NCI-H1048 (cell line): ENCODE measurements around the gene SSNA1.
A peak's percentile ranks its signal among the peaks of the same experiment; 100 is the strongest.

Experiments
- DNase-seq: peaks from one replicate; lab custom pipeline; 2025; lab: John Stamatoyannopoulos, UW

SSNA1 gene

GRCh38 chr9:137221506-137222111 is 33.1 kb downstream of the SSNA1 start:
- DNase-seq: no peak

DNA sequence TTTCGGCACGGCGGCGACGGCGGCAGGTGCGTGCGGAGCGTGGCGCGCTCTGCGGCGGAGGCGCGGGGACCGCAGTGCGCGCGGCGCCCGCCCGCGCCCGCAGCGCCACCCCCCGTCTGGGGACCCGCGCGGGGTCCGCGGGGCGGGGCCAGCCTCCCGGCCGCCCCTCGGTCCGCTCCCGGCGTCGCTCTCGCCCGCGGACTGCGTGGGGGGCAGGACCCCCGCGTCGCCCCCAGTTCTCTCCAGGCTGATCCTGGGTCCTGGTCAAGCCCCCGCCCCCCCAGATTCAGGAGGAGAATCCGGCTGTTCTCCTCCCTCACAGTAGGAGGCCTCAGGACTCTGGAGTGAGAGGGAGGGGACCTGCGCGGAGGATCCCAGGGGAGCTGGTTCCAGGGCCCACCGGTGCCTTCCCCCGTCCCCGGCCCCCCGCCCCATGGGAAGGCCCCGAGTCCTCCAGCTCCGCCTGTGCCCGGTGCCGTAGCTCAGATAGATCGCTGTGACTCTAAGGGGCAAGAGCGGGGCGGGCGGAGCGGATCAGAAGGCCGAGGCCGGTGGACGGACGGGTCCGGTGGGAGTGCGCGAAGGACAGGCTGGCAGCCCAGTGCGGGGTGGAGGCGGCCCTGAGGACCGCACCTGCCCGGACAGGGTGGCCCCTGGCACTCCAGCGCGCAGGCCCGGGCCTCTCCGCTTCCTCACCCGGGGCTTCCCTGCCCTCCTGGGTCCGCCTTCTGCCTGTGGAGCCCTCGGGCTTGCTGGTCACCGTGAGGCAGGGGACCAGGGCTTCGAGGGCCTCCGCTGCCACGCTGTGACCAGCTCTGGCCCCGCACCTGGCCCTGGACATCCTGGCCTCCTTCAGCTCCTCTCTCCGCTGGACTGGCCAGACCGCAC is 34.0 kb downstream of the SSNA1 start, which contains the start of gene RNF208:
RNF208 (minus strand) TSS at position 51 of the 888 bp plus-strand sequence. CDS start 1,028 bp downstream, outside the sequence.
- DNase-seq: no peak

DNA sequence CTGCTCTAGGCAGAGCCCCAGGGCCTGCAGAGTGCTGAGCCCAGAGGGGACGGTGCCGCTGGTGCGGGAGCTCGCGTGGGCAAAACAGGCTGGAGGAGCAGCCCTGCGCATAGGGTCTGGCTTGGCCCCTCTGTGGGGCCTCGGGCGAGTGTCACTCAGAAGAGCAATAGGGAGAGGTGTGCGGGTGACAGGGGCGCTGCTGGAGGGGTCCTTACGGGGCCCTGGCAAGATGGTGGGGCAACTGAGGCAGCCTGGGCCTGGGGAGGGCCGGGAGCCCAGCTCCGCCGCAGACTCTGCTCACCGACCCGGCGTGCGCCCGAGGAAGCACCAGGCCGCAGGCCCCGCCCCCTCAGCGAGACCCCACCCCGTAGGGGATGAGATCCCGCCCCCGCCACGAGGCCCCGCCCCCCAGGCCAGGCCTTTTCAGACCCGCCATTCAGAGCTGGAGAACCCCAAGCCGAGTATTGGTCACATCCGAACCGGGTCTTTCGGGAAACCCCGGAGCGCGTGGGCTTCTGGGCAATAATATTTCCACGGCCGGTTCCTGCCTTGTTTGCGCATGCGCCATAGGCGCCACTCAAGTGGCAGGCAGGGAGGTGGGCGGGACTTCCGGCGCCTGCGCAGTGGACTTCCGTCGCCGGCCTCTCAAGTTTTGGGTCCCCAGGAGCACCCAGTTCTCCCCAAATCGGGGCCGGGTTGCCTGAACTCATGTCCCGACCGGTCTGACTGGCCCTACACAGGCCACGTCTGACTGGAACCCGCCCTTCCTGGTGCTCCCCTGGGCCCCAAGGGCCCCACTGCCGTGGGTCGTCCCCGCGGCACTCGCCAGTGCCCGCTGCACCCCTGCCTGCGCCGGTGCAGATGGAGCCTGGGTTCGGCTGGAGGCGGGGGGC is 34.8 kb downstream of the SSNA1 start:
- DNase-seq: peak; percentile 94

DNA sequence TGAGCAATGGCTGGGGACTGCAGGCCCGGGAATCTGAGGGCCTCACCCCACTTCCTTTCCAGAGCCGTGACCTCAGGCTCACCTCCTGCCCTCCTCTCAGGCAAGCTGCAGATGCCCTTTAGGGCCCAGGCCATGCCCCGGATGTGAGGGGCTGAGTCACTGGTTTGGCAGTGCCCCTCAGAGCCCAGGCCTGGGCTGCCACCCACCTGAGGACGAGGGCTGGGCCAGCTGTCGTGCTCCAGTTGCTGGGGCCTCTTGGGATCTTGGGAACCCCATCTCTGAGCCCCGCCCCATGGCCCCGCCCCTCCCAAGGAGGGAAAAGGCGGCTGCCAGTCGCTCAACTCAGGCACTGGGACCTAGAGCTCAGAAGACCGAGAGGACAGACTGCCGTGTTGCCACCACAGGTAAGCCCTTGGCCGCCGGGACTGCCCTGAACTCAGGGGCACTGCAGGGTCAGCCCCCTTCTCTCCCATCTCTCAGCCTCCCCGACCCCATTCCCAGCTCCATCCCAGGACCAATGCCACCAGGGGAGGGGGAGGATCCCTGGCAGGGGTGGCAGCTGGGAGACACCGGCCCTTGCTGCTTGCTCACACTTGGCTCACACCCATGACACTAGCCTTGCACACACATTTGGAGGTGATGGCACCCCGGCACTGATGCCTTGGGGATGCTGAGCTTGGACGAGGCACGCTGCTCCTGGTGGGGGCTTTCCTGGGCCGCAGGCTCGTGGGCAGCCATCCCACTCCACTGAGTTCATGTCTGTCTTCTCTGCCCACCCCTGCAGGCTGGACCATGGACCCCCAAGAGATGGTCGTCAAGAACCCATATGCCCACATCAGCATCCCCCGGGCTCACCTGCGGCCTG is 36.6 kb downstream of the SSNA1 start, which contains the start of gene CYSRT1:
CYSRT1 (plus strand) TSS at position 345 of the 865 bp plus-strand sequence; CDS start at position 793, 448 bp downstream.
- DNase-seq: no peak

DNA sequence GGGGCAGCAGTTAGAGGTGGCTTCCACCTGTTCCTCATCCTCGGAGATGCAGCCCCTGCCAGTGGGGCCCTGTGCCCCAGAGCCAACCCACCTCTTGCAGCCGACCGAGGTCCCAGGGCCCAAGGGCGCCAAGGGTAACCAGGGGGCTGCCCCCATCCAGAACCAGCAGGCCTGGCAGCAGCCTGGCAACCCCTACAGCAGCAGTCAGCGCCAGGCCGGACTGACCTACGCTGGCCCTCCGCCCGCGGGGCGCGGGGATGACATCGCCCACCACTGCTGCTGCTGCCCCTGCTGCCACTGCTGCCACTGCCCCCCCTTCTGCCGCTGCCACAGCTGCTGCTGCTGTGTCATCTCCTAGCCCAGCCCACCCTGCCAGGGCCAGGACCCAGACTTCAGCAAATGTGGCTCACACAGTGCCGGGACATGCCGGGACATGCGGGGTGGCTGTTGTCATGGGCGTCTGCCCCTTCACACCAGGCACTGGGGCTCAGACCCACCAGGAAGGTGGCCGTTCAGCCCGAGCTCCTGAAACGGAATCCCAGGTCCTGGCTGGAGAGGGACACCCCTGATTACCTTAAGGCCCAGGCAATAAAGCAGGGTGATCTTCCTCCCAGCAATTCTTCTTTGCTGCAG is 37.3 kb downstream of the SSNA1 start:
- no peak for DNase-seq

DNA sequence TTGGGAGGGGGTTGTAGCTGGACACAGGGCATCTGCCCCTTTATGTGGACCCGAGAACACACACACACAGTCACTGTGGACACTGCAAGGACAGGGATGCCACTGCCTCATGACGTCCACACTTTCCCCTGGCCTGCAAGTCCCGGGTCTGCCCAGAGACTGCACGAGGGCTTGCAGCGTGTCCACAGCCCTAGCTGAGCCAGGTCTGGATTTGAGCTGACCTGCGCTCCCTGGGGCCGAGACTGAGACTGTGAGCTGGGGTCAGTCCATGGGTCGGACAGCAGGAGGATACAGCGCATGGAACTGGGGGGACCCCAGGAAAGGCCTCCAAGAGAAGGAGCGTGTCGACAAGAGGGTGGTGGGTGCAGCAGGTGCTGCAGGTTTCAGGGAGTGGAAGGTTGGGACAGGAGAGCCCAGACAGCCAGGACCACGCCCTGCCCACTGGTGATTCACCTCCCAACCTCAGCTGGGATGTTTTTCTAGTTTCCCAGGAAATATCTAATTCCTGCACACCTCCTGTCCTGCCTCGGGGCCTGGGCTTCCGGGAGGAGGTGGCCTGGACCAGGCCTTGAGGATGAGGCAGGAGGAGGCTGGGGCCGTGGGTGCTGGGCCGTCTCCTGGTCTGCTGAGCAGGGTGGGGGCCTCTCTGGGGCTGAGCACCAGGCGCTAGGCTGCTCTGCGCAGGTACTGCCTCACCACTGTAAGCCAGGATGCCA is 38.0 kb downstream of the SSNA1 start:
- no peak for DNase-seq

DNA sequence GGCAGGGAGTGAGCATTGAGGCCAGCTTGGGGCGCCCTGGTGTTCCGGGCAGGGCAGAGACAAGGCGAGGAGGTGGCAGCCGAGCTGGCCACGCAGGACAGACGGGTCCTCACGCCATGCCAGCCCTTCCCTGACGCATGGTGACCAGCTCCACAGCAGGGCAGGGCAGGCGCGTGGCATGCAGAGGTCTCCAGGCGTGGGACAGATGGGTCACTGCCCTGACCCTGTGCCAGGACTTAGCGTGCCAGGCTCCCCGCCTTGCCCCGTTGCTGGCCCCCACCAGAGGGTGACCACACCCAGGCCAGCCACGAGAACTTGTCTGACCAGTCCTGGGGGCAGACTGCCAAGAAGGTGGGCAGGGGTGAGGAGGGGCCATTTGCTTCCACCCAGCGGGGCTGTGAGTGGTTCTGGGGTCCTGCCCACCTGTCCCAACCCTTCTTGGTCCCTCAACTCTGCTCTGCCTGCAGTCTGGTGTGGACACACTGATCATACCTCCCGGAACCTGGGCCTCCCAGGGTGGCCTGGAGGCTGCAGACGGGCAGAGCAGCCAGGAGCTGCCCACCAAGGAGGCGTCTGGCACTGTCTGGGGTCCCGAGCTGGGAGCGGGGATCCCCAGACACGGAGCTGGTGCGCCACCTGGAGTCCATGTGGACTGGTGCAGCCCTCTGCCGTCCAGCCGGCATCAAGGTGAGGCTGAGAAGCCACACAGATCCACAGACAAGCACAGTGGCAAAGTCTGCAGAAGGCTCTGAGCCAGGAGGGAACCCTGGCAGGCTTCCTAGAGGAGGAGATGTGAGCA is 38.8 kb downstream of the SSNA1 start, which contains the start of gene RNF224:
RNF224 (plus strand) TSS at position 449 of the 799 bp plus-strand sequence. CDS start 834 bp downstream, outside the sequence.
- no peak for DNase-seq

GRCh38 chr9:137227853-137228505 is 39.5 kb downstream of the SSNA1 start:
- no peak for DNase-seq

DNA sequence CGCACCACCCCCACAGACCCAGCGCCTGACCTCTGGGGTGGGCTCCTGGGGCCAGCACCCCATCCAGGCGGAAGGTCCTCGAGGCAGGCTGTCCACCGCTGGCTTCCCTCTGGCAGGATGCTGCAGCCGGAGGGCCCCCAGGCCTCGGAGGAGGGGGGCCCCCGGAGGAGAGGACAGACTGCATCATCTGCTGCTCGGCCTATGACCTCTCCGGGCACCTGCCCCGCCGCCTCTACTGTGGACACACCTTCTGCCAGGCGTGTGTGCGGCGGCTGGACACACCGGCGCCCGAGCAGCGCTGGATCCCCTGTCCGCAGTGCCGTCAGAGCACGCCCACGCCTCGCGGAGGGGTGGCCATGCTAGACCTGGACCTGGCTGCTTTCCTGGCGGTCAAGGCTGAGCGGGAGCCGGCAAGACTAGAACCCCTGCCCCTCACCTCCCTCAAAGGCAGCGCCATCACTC is 40.1 kb downstream of the SSNA1 start:
- no peak for DNase-seq

DNA sequence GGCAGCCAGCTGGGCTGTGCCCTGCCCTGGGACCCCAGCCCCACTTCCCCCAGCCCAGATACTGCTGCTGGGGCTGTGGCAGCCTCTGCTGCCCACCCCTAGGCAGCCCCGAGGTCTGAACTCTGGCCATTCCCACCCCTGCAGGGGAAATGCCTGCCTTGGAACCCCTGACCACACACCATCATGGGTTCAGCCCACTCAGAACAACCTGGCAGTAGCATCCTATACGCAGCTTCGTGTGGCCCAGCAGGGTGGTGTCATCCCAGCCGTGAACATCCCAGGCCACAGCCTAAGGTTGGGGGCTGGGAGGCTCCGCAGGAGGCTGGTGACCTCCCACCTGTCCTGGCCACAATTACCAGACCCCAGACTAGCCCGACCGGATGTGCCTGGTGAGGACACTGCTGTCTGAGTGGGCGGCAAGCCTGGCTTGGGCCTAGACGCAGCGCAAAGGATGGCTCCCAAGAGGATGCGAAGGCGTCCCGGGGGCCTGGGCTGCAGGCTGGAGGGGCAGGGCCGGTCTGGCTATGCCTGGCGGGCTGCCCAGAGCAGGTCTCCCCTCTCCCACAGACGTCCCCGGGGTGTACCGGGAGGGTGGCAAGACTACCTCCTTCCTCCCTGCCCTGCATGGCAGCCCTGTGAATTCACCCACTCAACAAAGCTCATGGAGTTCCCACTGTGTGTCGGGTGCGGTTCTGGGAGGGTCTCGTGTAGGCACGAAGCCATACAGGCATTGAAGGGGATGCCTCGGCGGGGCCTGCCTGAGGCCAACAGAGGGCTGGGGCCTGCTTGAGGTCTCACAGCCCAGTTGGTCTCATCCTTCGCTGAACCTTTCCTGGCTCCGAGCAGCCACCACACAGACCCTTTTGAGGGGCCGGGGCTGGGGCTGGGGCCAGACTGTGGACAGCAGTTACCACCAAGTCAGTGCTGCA is 40.8 kb downstream of the SSNA1 start:
- no peak for DNase-seq

DNA sequence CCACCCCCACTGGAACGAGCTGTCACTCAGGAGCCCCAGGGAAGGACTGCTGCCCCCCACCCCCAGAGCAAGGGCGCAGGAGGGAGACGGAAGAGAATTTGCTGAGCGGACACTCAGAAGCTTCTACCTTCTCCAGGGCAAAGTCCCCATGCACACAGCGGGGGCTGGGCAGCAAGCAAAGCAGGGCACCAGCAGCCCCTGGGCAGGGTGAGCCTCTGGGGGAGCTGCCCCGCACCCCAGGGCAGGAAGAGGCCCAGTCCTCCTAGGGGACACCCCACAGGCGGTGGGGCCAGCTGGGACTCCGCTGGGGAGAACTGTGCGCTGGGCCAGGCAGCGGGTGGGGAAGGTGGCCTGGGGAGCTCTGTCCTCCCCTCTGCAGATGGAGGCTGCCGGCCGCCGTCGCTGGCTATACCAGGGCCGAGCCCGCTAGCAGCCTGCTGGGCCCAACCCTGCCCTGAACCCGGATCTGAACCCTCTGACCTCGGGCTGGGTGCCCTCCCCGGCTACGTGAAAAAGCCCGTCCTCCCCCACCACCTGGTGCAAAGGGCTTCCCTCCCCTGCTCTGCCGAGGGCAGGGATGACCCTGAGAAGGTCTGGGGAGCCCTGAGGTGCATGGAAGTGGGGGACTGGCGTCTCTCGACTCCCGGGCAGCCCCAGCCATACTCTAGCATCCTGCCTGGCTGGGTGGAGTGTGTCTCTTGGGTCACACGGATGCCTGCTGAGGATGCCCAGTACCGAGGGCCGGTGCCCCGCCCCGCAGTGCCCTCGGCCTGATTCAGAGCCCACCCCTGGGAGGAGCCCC is 41.6 kb downstream of the SSNA1 start:
- DNase-seq: no peak

GRCh38 chr9:137230705-137231371 is 42.4 kb downstream of the SSNA1 start, which contains the start of gene SLC34A3:
Gene SLC34A3 (plus strand): TSS chr9:137230901. CDS start chr9:137231703, 802 bp downstream.
- no peak for DNase-seq

DNA sequence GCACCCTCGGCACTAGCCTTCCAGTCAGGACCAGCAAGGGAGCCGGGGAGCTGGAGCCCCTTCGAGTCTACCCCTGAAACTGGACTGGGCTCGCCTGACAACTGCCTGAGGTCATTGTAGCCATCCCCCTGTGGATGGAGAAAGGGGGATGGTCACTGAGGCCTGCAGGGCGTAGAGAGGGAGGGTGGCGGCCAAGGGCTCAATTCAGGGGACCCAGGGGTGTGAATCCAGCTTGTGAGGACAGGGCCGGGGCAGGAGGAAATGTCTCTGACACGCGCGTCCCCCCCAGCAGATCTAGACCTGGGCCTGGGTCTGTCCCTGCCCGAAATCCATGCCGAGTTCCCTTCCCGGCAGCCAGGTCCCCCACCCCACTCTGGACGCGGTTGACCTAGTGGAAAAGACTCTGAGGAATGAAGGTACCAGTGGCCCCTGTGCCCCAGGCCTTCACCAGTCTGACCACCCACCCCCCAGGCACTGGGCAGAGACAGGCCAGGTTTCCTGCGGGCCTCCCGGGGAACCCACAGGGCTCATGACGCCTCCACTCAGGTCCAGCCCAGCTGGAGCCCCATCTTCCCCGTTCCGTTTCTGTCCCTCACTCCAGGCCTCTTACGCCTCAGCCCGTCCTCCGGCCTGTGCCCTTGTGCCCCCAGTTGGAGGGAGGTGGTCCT is 43.0 kb downstream of the SSNA1 start:
- DNase-seq: no peak

DNA sequence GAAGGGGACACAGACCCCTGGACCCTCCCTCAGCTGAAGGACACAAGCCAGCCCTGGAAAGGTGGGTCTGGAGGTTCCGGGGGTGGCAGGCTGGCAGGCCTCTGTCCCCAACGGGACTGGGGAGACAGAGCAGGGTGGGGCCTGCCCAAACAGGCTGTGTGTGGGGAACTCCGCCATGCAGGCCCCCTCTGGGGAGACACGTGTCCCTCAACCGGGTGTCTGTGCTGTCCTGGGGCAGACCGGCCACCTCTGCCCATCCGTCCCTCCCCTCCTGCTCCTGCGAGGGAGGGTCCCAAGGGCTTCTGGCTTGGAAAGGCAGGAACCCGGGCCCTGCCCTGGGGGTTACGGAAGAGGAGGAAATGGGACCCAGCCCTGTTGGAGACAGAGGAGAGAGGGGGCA is 43.6 kb downstream of the SSNA1 start:
- no peak for DNase-seq

- DNase-seq: no peak
These were observed 44.0 kb downstream of the SSNA1 start for GRCh38 chr9:137232510-137232909.
